OCI-LY1 (cell line): Measurements from ENCODE around the gene AMDHD2.
"Not testable (repeated sequence)": the region's sequence is repeated elsewhere in the genome, so short reads cannot be mapped to it uniquely, and the experiment has no call there.

Source experiments
- CTCF ChIP-seq: fragments of 200-600 bp; sonication (generic), shearing (Covaris generic); IDR thresholded peaks from 2 replicates; pipeline ENCODE4 v1.5.1; 2017; ENCODE audit warnings: mild to moderate bottlenecking, antibody characterized with exemption, low read length, moderate library complexity, mixed read lengths
- EZH2 ChIP-seq: fragments of 200-600 bp; sonication (generic), shearing (Covaris generic); IDR thresholded peaks from 2 replicates; pipeline ENCODE4 v1.8.0; 2017; ENCODE audit warnings: borderline replicate concordance, mixed run types, mild to moderate bottlenecking, antibody characterized with exemption, low read length, moderate library complexity, mixed read lengths

GRCh38 chr16:2539192-2539844 lies 19.1 kb downstream of the AMDHD2 start:
- not testable (repeated sequence) for TF ChIP-seq CTCF, EZH2
